DND-41 (cell line): ENCODE data around the gene S100A14.

ENCODE experiments used
- ATAC-seq: fragments of 200-7000 bp; cut with Tn5 transposase; 3 replicates; pipeline ENCODE4 v1.9.1; 2021; ENCODE audit warnings: low read depth; ENCODE audit not compliant: insufficient read depth
- DNase-seq: peaks from one replicate; pipeline ENCODE4 v3.0.0-alpha.2; 2020
- H2AFZ ChIP-seq: 2 replicates; pipeline ENCODE4 v1.6.0; 2012; ENCODE audit warnings: low read depth, low read length
- H3K27ac ChIP-seq: 2 replicates; pipeline ENCODE4 v1.5.1; 2012; ENCODE audit warnings: low read length, inconsistent platforms
- H3K27me3 ChIP-seq: fragments of 200-600 bp; sonication (generic); 2 replicates; pipeline ENCODE4 v1.6.0; 2012; ENCODE audit warnings: low read length, mild to moderate bottlenecking, inconsistent platforms; ENCODE audit not compliant: insufficient read depth, poor library complexity
- H3K36me3 ChIP-seq: 2 replicates; pipeline ENCODE4 v1.5.1; 2012; ENCODE audit warnings: low read length, inconsistent platforms; ENCODE audit not compliant: insufficient read depth
- H3K4me1 ChIP-seq: 2 replicates; pipeline ENCODE4 v1.5.1; 2012; ENCODE audit warnings: mild to moderate bottlenecking, low read length; ENCODE audit not compliant: insufficient read depth
- H3K4me2 ChIP-seq: 2 replicates; pipeline ENCODE4 v1.6.0; 2012; ENCODE audit warnings: mild to moderate bottlenecking, moderate library complexity, low read length, inconsistent platforms; ENCODE audit not compliant: insufficient read depth
- H3K4me3 ChIP-seq, 2 experiments: fragments of 200-600 bp in 1 of 2; shearing (Covaris generic) in 1 of 2; 2 replicates each; pipeline ENCODE4 v1.5.1; 2012 to 2016; ENCODE audit warnings: inconsistent platforms in 2 of 2, low read length in 2 of 2, mild to moderate bottlenecking in 2 of 2, low read depth in 1 of 2, moderate library complexity in 1 of 2
- H3K79me2 ChIP-seq: 2 replicates; pipeline ENCODE4 v1.6.0; 2012; ENCODE audit warnings: low read length, inconsistent platforms; ENCODE audit not compliant: insufficient read depth
- H3K9ac ChIP-seq: 2 replicates; pipeline ENCODE4 v1.6.0; 2012; ENCODE audit warnings: low read depth, mild to moderate bottlenecking, inconsistent platforms, low read length, moderate library complexity
- H3K9me3 ChIP-seq: 2 replicates; pipeline ENCODE4 v1.5.1; 2012; ENCODE audit warnings: low read length, moderate library complexity, mild to moderate bottlenecking, inconsistent platforms; ENCODE audit not compliant: insufficient read depth, severe bottlenecking
- H4K20me1 ChIP-seq: 2 replicates; pipeline ENCODE4 v1.6.0; 2012; ENCODE audit warnings: low read length; ENCODE audit not compliant: insufficient read depth
- EZH2 ChIP-seq: IDR thresholded peaks from 3 replicates; pipeline ENCODE4 v1.6.1; 2012; ENCODE audit warnings: borderline replicate concordance, low read depth, mild to moderate bottlenecking, moderate library complexity, low read length, inconsistent platforms; ENCODE audit not compliant: severe bottlenecking
- TF ChIP-seq, protein P1 (sequence below): IDR thresholded peaks from 2 replicates; pipeline ENCODE4 v1.5.1; 2012; ENCODE audit warnings: borderline replicate concordance, low read length, moderate library complexity, mild to moderate bottlenecking; ENCODE audit not compliant: poor library complexity, severe bottlenecking; ENCODE audit errors: extremely low read depth

S100A14 gene

DNA sequence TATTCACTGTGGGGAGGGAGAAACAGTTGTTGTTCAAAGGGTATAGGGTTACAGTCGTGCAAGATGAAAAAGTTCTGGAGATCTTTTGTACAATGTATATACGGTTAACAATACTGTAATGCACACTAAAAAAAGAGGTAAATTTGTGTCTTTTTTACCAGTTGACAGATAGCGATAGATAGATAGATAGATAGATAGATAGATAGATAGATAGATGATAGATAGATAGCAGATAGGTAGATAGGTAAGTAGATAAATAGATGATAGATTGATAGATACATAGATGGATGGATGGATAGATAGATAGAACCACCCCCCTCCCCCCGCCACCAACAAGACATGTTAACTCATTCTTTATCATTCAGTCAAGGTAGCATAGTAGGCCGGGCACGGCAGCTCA is 13.4 kb downstream of the S100A14 start:
- H3K27ac ChIP-seq = no peak overlapping the region
- no peak overlapping the region for H2AFZ ChIP-seq

GRCh38 chr1:153599847-153600246 is 16.3 kb downstream of the S100A14 start:
- Histone ChIP-seq H4K20me1 (no peaks in the 10 kb centered on the region), H2AFZ (no peak overlapping the region)
- no peak for ATAC-seq

More for the DNA sequence above, 13.4 kb downstream of the S100A14 start:
- Histone ChIP-seq H3K9me3 (no peaks in the 10 kb centered on the region), H3K4me3 (no peak overlapping the region), H4K20me1 (no peaks in the 10 kb centered on the region), H3K4me2 (no peak overlapping the region), H3K36me3 (no peaks in the 10 kb centered on the region), H3K4me1 (peaks cover 7% of the 10 kb centered on the region), H3K27me3 (no peaks in the 10 kb centered on the region), H3K9ac (no peak overlapping the region), H3K79me2 (no peaks in the 10 kb centered on the region)
- no peak for TF ChIP-seq EZH2
- TF ChIP-seq, protein P1, sequence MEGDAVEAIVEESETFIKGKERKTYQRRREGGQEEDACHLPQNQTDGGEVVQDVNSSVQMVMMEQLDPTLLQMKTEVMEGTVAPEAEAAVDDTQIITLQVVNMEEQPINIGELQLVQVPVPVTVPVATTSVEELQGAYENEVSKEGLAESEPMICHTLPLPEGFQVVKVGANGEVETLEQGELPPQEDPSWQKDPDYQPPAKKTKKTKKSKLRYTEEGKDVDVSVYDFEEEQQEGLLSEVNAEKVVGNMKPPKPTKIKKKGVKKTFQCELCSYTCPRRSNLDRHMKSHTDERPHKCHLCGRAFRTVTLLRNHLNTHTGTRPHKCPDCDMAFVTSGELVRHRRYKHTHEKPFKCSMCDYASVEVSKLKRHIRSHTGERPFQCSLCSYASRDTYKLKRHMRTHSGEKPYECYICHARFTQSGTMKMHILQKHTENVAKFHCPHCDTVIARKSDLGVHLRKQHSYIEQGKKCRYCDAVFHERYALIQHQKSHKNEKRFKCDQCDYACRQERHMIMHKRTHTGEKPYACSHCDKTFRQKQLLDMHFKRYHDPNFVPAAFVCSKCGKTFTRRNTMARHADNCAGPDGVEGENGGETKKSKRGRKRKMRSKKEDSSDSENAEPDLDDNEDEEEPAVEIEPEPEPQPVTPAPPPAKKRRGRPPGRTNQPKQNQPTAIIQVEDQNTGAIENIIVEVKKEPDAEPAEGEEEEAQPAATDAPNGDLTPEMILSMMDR = no peak
- ATAC-seq (peak; percentile 42; the same call in 1 of the 3 replicates), DNase-seq (no peak)

DNA sequence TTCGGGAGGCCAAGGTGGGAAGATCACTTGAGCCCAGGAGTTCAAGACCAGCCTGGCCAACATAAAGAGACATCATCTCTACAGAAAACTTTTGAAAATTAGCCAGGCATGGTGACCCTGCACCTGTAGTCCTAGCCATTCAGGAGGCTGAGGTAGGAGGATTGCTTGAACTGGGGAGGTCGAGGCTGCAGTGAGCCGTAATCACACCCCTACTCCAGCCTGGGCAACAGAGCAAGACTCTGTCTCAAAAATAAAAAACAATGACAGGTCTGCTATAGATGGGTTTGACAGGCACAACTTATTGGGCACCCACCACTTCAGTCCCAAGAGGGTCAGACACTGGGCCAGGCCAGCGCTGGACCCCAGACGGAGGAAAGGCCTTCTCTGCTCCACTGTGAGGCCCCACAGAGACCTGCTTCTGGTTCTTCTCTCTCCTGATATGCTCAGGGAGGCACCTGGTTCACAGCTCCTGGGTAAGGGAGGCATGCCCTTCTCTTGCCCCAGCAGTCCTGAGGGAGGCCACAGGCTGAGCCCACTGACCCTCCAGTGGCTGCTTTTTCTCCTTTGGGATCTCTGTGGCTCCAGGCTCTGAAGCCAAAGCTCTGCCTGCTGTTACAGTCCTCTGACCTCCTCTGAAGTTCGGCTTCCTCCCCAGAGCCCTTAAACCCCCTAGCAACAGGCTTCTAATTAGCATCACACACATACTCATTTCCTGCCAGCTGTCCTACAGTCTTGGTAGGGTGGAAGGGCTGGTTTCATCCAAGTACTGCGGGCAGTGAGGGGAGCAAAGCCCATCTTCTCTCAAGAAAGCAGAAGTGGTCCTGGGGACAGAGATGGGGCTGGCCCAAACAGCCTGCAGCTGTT is 17.6 kb downstream of the S100A14 start:
- Histone ChIP-seq H3K9ac (no peak overlapping the region), H3K79me2 (no peaks in the 10 kb centered on the region), H4K20me1 (no peaks in the 10 kb centered on the region), H3K27ac (no peak overlapping the region), H3K27me3 (no peaks in the 10 kb centered on the region), H3K4me1 (peaks cover 7% of the 10 kb centered on the region), H3K36me3 (no peaks in the 10 kb centered on the region), H3K4me2 (no peak overlapping the region), H3K4me3 (no peak overlapping the region), H2AFZ (no peak overlapping the region; the same call in 1 of the 2 replicates), H3K9me3 (no peaks in the 10 kb centered on the region)
- ATAC-seq (peak; percentile 97), DNase-seq (peak; percentile 40)
- TF ChIP-seq, protein P1 = no peak
- TF ChIP-seq EZH2 = no peak

More at GRCh38 chr1:153599847-153600246, 16.3 kb downstream of the S100A14 start:
- H3K79me2 ChIP-seq = no peaks in the 10 kb centered on the region
- no peak overlapping the region for H3K27ac ChIP-seq
- H3K4me3 ChIP-seq = no peak overlapping the region
- peaks cover 7% of the 10 kb centered on the region for H3K4me1 ChIP-seq
- H3K36me3 ChIP-seq = no peaks in the 10 kb centered on the region
- H3K27me3 ChIP-seq = no peaks in the 10 kb centered on the region
- H3K9ac ChIP-seq = no peak overlapping the region
- no peak for TF ChIP-seq EZH2
- TF ChIP-seq, protein P1 = no peak
- no peaks in the 10 kb centered on the region for H3K9me3 ChIP-seq
- DNase-seq = no peak
- no peak overlapping the region for H3K4me2 ChIP-seq
